ENCODE measurements around the gene IGF2BP2. TPM values are rescaled to one million over a fixed set of nuclear protein-coding genes. Genes with fewer than 3 reads are reported as not detected.

IGF2BP2 gene
- total and polyA plus RNA-seq, 2 of the 13 experiments (the other 11 are each of a cell fraction or from before 2014, with no cell fraction given): 6.5 to 46.0 TPM

- TF ChIP-seq CSRNP2 (CRISPR knock-in tag; conservative IDR thresholded peaks at IDR 0.05; ENCODE audit: low read depth) (no peak), SMYD3 (CRISPR knock-in tag; IDR thresholded peaks at IDR 0.05) (no peak), HOXA7 (CRISPR knock-in tag; IDR thresholded peaks at IDR 0.05) (no peak), ZNF101 (CRISPR knock-in tag; IDR thresholded peaks at IDR 0.05; ENCODE audit: borderline replicate concordance, low read depth) (no peak), ZNF256 (CRISPR knock-in tag; conservative IDR thresholded peaks at IDR 0.05) (no peak), MTF1 (CRISPR knock-in tag; IDR thresholded peaks at IDR 0.05) (no peak), ZBTB44 (CRISPR knock-in tag; IDR thresholded peaks at IDR 0.05) (no peak), ONECUT2 (CRISPR knock-in tag; IDR thresholded peaks at IDR 0.05) (no peak), ZNF275 (CRISPR knock-in tag; IDR thresholded peaks at IDR 0.05; ENCODE audit: borderline replicate concordance) (no peak), ZNF672 (CRISPR knock-in tag; IDR thresholded peaks at IDR 0.05) (no peak), PRPF4 (IDR thresholded peaks at IDR 0.05; ENCODE audit: low read depth, low read length, poor library complexity, severe bottlenecking) (no peak), CREM (IDR thresholded peaks at IDR 0.05) (no peak), CREM (CRISPR knock-in tag; IDR thresholded peaks at IDR 0.05) (no peak), SSRP1 (CRISPR knock-in tag; IDR thresholded peaks at IDR 0.05) (no peak), EHMT2 (IDR thresholded peaks at IDR 0.05; ENCODE audit: borderline replicate concordance, low read depth, low read length) (no peak), TERF1 (CRISPR knock-in tag; IDR thresholded peaks at IDR 0.05) (no peak), ZNF263 (CRISPR knock-in tag; IDR thresholded peaks at IDR 0.05) (no peak), HOXA9 (CRISPR knock-in tag; IDR thresholded peaks at IDR 0.05; ENCODE audit: borderline replicate concordance) (no peak), RXRB (CRISPR knock-in tag; IDR thresholded peaks at IDR 0.05; ENCODE audit: borderline replicate concordance) (no peak), ZNF747 (CRISPR knock-in tag; IDR thresholded peaks at IDR 0.05; ENCODE audit: borderline replicate concordance) (peak; percentile 28), BRF2 (CRISPR knock-in tag; IDR thresholded peaks at IDR 0.05) (no peak)
These were observed at the start of gene IGF2BP2 (continued) for GRCh38 chr3:185825006-185825638.
